Neural cell (in vitro differentiated cells): ENCODE measurements around the gene MYF5. TPM values are rescaled to one million over a fixed set of nuclear protein-coding genes. Genes with fewer than 3 reads are reported as not detected.

Experiments used
- H2AFZ ChIP-seq: fragments of 200-600, 300-800 bp; sonication (generic), shearing (Covaris generic); 2 replicates; pipeline ENCODE4 v1.6.0; 2014; ENCODE audit warnings: low read depth, mild to moderate bottlenecking, antibody characterized with exemption, low read length, moderate library complexity
- H3F3A ChIP-seq: fragments of 200-600 bp; shearing (Covaris generic); 2 replicates; pipeline ENCODE4 v1.6.1; 2016; ENCODE audit warnings: mild to moderate bottlenecking, moderate library complexity, mixed read lengths, antibody characterized with exemption, low read length; ENCODE audit not compliant: insufficient read depth, poor library complexity, severe bottlenecking
- H3K27ac ChIP-seq: fragments of 200-600, 300-800 bp; sonication (generic), shearing (Covaris generic); 2 replicates; pipeline ENCODE4 v1.5.1; 2014; ENCODE audit warnings: mild to moderate bottlenecking, low read length, moderate library complexity
- H3K27me3 ChIP-seq: fragments of 300-800, 200-600 bp; sonication (generic), shearing (Covaris generic); 2 replicates; pipeline ENCODE4 v1.6.0; 2014; ENCODE audit warnings: mild to moderate bottlenecking, low read depth, low read length, moderate library complexity; ENCODE audit not compliant: insufficient read depth
- H3K36me3 ChIP-seq: fragments of 300-800, 200-600 bp; sonication (generic), shearing (Covaris generic); 2 replicates; pipeline ENCODE4 v1.5.1; 2014; ENCODE audit warnings: mild to moderate bottlenecking, antibody characterized with exemption, low read length, moderate library complexity; ENCODE audit not compliant: insufficient read depth
- H3K4me2 ChIP-seq: fragments of 300-800, 200-600 bp; sonication (generic), shearing (Covaris generic); 2 replicates; pipeline ENCODE4 v1.6.0; 2014; ENCODE audit warnings: mild to moderate bottlenecking, low read length
- H3K4me3 ChIP-seq: fragments of 300-800, 200-600 bp; sonication (generic), shearing (Covaris generic); 2 replicates; pipeline ENCODE4 v1.5.1; 2014; ENCODE audit warnings: mild to moderate bottlenecking, low read length, moderate library complexity
- H3K79me2 ChIP-seq: fragments of 200-600 bp; shearing (Covaris generic); replicated peaks from 2 replicates; pipeline ENCODE4 v1.6.0; 2014; ENCODE audit warnings: mild to moderate bottlenecking, low read length, moderate library complexity; ENCODE audit not compliant: insufficient read depth
- H3K9ac ChIP-seq: fragments of 300-800, 200-600 bp; sonication (generic), shearing (Covaris generic); 2 replicates; pipeline ENCODE4 v1.6.1; 2016; ENCODE audit warnings: mild to moderate bottlenecking, low read length, mixed read lengths
- H3K9me2 ChIP-seq: fragments of 200-600 bp; shearing (Covaris generic); 2 replicates; pipeline ENCODE4 v1.6.1; 2016; ENCODE audit warnings: mild to moderate bottlenecking, low read length, mixed read lengths; ENCODE audit not compliant: insufficient read depth
- H3K9me3 ChIP-seq: fragments of 200-600, 300-800 bp; sonication (generic), shearing (Covaris generic); 2 replicates; pipeline ENCODE4 v1.6.1; 2016; ENCODE audit warnings: mild to moderate bottlenecking, mixed run types, low read length, moderate library complexity, mixed read lengths
- H4K20me1 ChIP-seq: fragments of 200-600 bp; shearing (Covaris generic); 2 replicates; pipeline ENCODE4 v1.6.1; 2016; ENCODE audit warnings: mild to moderate bottlenecking, mixed run types; ENCODE audit not compliant: insufficient read depth
- CTCF ChIP-seq: fragments of 450-650 bp; IDR thresholded peaks from 2 replicates; pipeline ENCODE4 v1.5.1; 2014; ENCODE audit warnings: antibody characterized with exemption, mild to moderate bottlenecking, moderate library complexity; ENCODE audit not compliant: poor library complexity, severe bottlenecking
- EP300 ChIP-seq: fragments of 450-650 bp; conservative IDR thresholded peaks from 2 replicates; pipeline ENCODE4 v1.6.1; 2014; ENCODE audit warnings: antibody characterized with exemption, mild to moderate bottlenecking, moderate library complexity; ENCODE audit not compliant: poor library complexity, severe bottlenecking
- EZH2 ChIP-seq: fragments of 200-600, 300-800 bp; shearing (Covaris generic), sonication (generic); IDR thresholded peaks from 2 replicates; pipeline ENCODE4 v1.6.1; 2014; ENCODE audit warnings: antibody characterized with exemption, low read length, borderline replicate concordance, mild to moderate bottlenecking; ENCODE audit not compliant: insufficient read depth, poor library complexity, severe bottlenecking
- MXI1 ChIP-seq: fragments of 450-650 bp; conservative IDR thresholded peaks from 2 replicates; pipeline ENCODE4 v1.6.1; 2014; ENCODE audit warnings: antibody characterized with exemption, mild to moderate bottlenecking; ENCODE audit not compliant: poor library complexity, severe bottlenecking
- POLR2AphosphoS5 ChIP-seq: IDR thresholded peaks from 2 replicates; pipeline ENCODE4 v1.6.1; 2012
- RAD21 ChIP-seq: fragments of 450-650 bp; conservative IDR thresholded peaks from 2 replicates; pipeline ENCODE4 v1.6.1; 2014; ENCODE audit warnings: antibody characterized with exemption, mild to moderate bottlenecking, moderate library complexity
- REST ChIP-seq: IDR thresholded peaks from 2 replicates; pipeline ENCODE4 v1.6.1; 2012; ENCODE audit warnings: borderline replicate concordance
- SMC3 ChIP-seq: fragments of 450-650 bp; conservative IDR thresholded peaks from 2 replicates; pipeline ENCODE4 v1.6.1; 2014; ENCODE audit warnings: antibody characterized with exemption, mild to moderate bottlenecking, moderate library complexity; ENCODE audit not compliant: poor library complexity
- TAF1 ChIP-seq: IDR thresholded peaks from 2 replicates; pipeline ENCODE4 v1.6.1; 2012; ENCODE audit warnings: low read depth
- polyA plus RNA-seq: library from polyadenylated mRNA; depleted of rRNA; stranded (reverse); fragments of >200 nt; gene quantifications from 2 replicates; pipeline ENCODE4 v1.2.3, GENCODE V29; 2014

MYF5 gene
- polyA plus RNA-seq, 1 donor from 2014 or later: not detected

DNA sequence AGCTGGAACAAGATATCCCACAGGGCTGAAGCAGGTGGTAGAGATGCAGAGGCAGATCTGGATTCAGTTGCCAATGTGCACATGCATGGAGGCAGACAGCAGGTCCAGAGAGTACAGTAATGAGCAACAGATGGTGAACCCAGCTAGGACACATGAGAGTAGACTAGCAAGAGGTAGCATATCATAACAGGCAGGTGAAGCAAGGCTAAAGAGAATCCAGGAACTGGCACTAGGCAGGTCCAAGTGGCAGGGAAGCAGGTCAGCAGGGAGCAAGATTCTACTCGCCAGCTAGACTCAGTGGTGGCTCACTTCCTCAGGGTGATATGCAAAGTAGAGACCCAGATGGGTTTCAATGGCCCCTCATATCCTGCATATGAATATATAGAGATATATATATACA, 24.6 kb upstream of the MYF5 start:
- Histone ChIP-seq H3K36me3 (no peaks in the 10 kb centered on the region), H3K79me2 (no peaks in the 10 kb centered on the region), H3K9me2 (no peaks in the 10 kb centered on the region), H3F3A (no peaks in the 10 kb centered on the region), H2AFZ (no peak overlapping the region), H3K27me3 (no peaks in the 10 kb centered on the region), H4K20me1 (no peaks in the 10 kb centered on the region), H3K4me2 (no peak overlapping the region), H3K27ac (no peak overlapping the region), H3K4me3 (no peak overlapping the region), H3K9me3 (no peaks in the 10 kb centered on the region), H3K9ac (no peak overlapping the region)
- no peak for TF ChIP-seq POLR2AphosphoS5
- no peak for TF ChIP-seq MXI1
- no peak for TF ChIP-seq EP300
- no peak for TF ChIP-seq EZH2
- no peak for TF ChIP-seq REST
- TF ChIP-seq RAD21: no peak
- no peak for TF ChIP-seq SMC3
- no peak for TF ChIP-seq TAF1

GRCh38 chr12:80697270-80697887, 19.3 kb upstream of the MYF5 start:
- no peak overlapping the region for H2AFZ ChIP-seq
- no peak overlapping the region for H3K27ac ChIP-seq
- no peaks in the 10 kb centered on the region for H3K36me3 ChIP-seq
- no peak overlapping the region for H3K9ac ChIP-seq
- H3K4me3 ChIP-seq: no peak overlapping the region
- no peak overlapping the region for H3K4me2 ChIP-seq
- no peaks in the 10 kb centered on the region for H3K9me2 ChIP-seq
- H4K20me1 ChIP-seq: no peaks in the 10 kb centered on the region
- no peaks in the 10 kb centered on the region for H3K27me3 ChIP-seq
- no peaks in the 10 kb centered on the region for H3K79me2 ChIP-seq
- TF ChIP-seq REST (no peak), SMC3 (no peak), POLR2AphosphoS5 (no peak), EP300 (no peak), CTCF (no peak), TAF1 (no peak), RAD21 (no peak), MXI1 (no peak), EZH2 (no peak)
- no peaks in the 10 kb centered on the region for H3K9me3 ChIP-seq
- H3F3A ChIP-seq: no peaks in the 10 kb centered on the region
